Upper lobe of right lung (tissue), 1 donor: ENCODE measurements around the gene KCNE1. TPM values are rescaled to one million over a fixed set of nuclear protein-coding genes. Genes with fewer than 3 reads are reported as not detected.
"Not testable (repeated sequence)": the region's sequence is repeated elsewhere in the genome, so short reads cannot be mapped to it uniquely, and the experiment has no call there.

Experiments used
- ATAC-seq: fragments of 200-7000 bp; cut with Tn5 transposase; one replicate; pipeline ENCODE4 v1.9.1; 2020; ENCODE audit warnings: mild to moderate bottlenecking, moderate library complexity
- DNase-seq: peaks from one replicate; pipeline ENCODE4 v3.0.0-alpha.2; 2020
- H3K27ac ChIP-seq: fragments of 200-600 bp; one replicate; pipeline ENCODE4 v1.8.0; 2022
- H3K27me3 ChIP-seq: fragments of 200-600 bp; one replicate; pipeline ENCODE4 v1.8.0; 2022; ENCODE audit warnings: mild to moderate bottlenecking
- H3K36me3 ChIP-seq: fragments of 200-600 bp; one replicate; pipeline ENCODE4 v1.8.0; 2022
- H3K4me1 ChIP-seq: fragments of 200-600 bp; one replicate; pipeline ENCODE4 v1.8.0; 2022
- H3K4me3 ChIP-seq: fragments of 200-600 bp; one replicate; pipeline ENCODE4 v1.8.0; 2022; ENCODE audit warnings: mild to moderate bottlenecking
- H3K9me3 ChIP-seq: fragments of 200-600 bp; one replicate; pipeline ENCODE4 v1.8.0; 2022
- intact Hi-C: fragments of 100-400 bp; cut with DNase I; formaldehyde crosslinking; loops from one replicate; pipeline ENCODE4 v1.11.0; 2022
- total RNA-seq: library from RNA; stranded (reverse); fragmentation: NEBNext Ultra II Directional; extraction: Animal tissue kit (Norgen Biotek cat#: 25700); gene quantifications from one replicate; pipeline ENCODE4 v1.2.1, GENCODE V29; 2021
- TF ChIP-seq, protein P1 (sequence below): fragments of 200-600 bp; IDR thresholded peaks from one replicate; pipeline ENCODE4 v1.8.0; 2022; ENCODE audit warnings: antibody characterized with exemption
- donor health status: DM: no; HTN: yes; CAD: no; lungs with severe emphysema.

The KCNE1 gene
- total RNA-seq, 1 donor from 2014 or later = 13.6 TPM

GRCh38 chr21:34501716-34502115, 10.3 kb downstream of the KCNE1 start:
- Histone ChIP-seq H3K9me3 (peaks cover 11% of the 10 kb centered on the region), H3K36me3 (no peaks in the 10 kb centered on the region), H3K4me3 (no peak overlapping the region)

GRCh38 chr21:34500191-34500590, 11.8 kb downstream of the KCNE1 start:
- no peaks in the 10 kb centered on the region for H3K4me1 ChIP-seq
- H3K36me3 ChIP-seq = no peaks in the 10 kb centered on the region
- H3K27me3 ChIP-seq = no peaks in the 10 kb centered on the region
- ATAC-seq (no peak), DNase-seq (no peak)
- TF ChIP-seq, protein P1, sequence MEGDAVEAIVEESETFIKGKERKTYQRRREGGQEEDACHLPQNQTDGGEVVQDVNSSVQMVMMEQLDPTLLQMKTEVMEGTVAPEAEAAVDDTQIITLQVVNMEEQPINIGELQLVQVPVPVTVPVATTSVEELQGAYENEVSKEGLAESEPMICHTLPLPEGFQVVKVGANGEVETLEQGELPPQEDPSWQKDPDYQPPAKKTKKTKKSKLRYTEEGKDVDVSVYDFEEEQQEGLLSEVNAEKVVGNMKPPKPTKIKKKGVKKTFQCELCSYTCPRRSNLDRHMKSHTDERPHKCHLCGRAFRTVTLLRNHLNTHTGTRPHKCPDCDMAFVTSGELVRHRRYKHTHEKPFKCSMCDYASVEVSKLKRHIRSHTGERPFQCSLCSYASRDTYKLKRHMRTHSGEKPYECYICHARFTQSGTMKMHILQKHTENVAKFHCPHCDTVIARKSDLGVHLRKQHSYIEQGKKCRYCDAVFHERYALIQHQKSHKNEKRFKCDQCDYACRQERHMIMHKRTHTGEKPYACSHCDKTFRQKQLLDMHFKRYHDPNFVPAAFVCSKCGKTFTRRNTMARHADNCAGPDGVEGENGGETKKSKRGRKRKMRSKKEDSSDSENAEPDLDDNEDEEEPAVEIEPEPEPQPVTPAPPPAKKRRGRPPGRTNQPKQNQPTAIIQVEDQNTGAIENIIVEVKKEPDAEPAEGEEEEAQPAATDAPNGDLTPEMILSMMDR = no peak
- H3K27ac ChIP-seq = no peak overlapping the region
- H3K4me3 ChIP-seq = no peak overlapping the region
- intact Hi-C loops = no loop called here
- H3K9me3 ChIP-seq = peaks cover 11% of the 10 kb centered on the region

More at GRCh38 chr21:34501716-34502115, 10.3 kb downstream of the KCNE1 start:
- DNase-seq = no peak
- intact Hi-C loops = no loop called here
- H3K4me1 ChIP-seq = no peaks in the 10 kb centered on the region
- no peaks in the 10 kb centered on the region for H3K27me3 ChIP-seq
- H3K27ac ChIP-seq = no peak overlapping the region
- TF ChIP-seq, protein P1 = no peak
- no peak for ATAC-seq

DNA sequence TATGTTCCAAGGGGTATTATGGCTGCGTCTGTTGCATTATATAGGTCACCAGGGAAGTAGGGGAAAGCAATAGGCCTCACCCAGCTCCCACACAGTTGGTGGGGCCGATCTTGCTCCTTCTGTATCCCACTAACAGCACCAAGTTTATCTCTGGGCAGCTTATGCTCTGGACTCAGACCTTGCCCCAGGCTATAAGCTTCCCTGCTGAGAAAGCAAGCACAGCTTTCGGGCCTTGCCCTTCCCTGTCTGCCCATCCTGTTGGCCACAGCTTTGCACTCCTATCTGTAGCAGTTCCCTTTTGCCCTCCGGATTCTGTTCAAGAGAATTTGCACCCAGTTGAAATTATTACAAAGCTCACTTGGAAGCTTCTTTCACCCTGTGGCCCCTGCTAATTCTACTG, 12.9 kb downstream of the KCNE1 start:
- H3K9me3 ChIP-seq = peaks cover 11% of the 10 kb centered on the region
- no peak overlapping the region for H3K4me3 ChIP-seq
- intact Hi-C loops = no loop called here
- H3K4me1 ChIP-seq = no peaks in the 10 kb centered on the region
- TF ChIP-seq, protein P1 = no peak
- ATAC-seq (no peak), DNase-seq (no peak)
- no peaks in the 10 kb centered on the region for H3K27me3 ChIP-seq
- no peaks in the 10 kb centered on the region for H3K36me3 ChIP-seq
- H3K27ac ChIP-seq = no peak overlapping the region

DNA sequence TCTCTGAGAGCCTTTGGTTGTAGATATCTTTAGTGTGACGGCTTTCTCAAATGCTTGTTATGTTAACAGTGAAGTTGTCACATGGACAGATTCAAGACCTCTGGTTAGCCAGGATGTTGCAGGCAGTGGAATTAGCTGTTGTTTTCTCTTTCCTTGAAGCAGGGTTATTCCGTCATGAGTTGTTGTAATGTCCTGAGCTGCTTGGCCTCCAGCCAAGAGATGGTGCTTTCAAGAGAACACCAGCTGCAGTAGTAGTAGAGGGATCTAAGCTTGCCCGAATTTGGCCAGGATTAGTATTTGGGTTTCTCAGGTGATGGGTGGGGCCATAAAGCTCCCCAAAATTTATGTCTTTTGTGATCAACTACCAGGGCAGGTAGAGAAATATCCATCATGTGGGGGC, 13.4 kb downstream of the KCNE1 start:
- TF ChIP-seq, protein P1 = no peak
- no peaks in the 10 kb centered on the region for H3K27me3 ChIP-seq
- no peaks in the 10 kb centered on the region for H3K4me1 ChIP-seq
- no peaks in the 10 kb centered on the region for H3K36me3 ChIP-seq
- peaks cover 11% of the 10 kb centered on the region for H3K9me3 ChIP-seq
- no peak overlapping the region for H3K27ac ChIP-seq
- ATAC-seq = no peak
- H3K4me3 ChIP-seq = no peak overlapping the region
- no peak for DNase-seq
- intact Hi-C loops = no loop called here

DNA sequence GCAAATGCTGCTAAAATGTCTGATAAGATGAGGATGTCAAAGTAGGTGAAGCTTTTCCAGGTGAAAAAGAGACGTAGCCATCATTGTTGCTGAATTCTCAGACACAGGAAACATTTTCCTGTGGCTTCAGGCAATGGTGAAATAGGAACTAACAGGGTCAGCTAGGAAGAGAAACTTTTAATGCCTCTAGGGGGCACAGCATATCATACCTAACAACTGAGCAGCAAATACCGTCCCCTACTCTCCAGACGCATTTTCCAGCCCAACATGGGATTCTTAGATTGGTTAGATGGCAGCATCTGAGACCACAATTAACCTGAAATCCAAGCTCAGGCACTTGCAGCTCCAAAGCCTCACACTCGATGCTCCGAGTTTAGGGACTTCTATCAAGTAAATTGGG, 28.2 kb downstream of the KCNE1 start:
- ATAC-seq, intact Hi-C loops, H3K9me3 ChIP-seq, H3K27ac ChIP-seq, H3K36me3 ChIP-seq, H3K27me3 ChIP-seq, H3K4me3 ChIP-seq, H3K4me1 ChIP-seq, DNase-seq: not testable (repeated sequence)

GRCh38 chr21:34483435-34483834, 28.6 kb downstream of the KCNE1 start:
- H3K36me3 ChIP-seq, H3K4me3 ChIP-seq, ATAC-seq, H3K27ac ChIP-seq, H3K9me3 ChIP-seq, intact Hi-C loops, DNase-seq, H3K4me1 ChIP-seq, H3K27me3 ChIP-seq: not testable (repeated sequence)

DNA sequence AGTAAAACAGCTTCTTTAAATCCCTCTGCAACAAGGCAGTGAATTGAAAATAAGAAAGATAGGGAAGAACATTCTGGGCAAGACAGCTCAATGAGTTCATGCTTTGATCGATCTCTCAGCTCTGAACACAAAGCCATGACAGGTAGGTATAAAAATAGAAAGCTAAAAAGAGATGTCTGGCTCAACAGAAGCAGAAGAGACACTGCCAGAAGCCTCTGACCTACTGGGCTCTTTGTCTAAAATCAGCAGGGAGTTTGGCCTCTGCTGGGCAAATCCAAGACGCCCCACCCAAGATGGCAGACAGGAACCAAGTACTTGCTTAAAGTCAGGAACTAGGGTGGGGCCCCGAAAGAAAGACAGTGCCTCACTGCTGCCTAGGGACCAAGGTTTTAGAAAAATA, 44.7 kb downstream of the KCNE1 start:
- H3K4me3 ChIP-seq, H3K36me3 ChIP-seq, DNase-seq, H3K27me3 ChIP-seq, H3K9me3 ChIP-seq, intact Hi-C loops, H3K4me1 ChIP-seq, H3K27ac ChIP-seq, ATAC-seq: not testable (repeated sequence)

DNA sequence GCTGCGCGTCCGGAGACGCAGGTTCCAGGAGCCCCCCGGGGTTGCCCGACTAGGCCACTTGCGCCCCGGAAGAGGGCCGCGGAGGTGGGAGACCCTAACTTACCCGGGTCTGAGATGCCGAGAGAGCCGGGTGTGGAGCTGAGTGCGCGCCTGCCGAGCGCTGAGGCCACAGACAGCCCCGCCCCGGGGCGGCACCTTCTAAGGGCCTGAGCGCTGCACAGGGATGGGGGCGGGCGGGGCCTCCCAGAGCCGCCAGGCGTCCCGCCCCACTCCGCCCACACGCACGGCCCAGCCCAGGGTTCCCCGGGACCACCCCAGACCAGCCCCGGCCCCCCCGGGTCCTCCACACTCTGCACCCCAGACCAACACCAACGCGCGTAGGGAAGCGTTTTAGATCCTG, 52.6 kb downstream of the KCNE1 start:
- H3K36me3 ChIP-seq, H3K9me3 ChIP-seq, DNase-seq, H3K27me3 ChIP-seq, intact Hi-C loops, H3K4me1 ChIP-seq, H3K27ac ChIP-seq, H3K4me3 ChIP-seq: not testable (repeated sequence)
- peak; percentile 77 for ATAC-seq

DNA sequence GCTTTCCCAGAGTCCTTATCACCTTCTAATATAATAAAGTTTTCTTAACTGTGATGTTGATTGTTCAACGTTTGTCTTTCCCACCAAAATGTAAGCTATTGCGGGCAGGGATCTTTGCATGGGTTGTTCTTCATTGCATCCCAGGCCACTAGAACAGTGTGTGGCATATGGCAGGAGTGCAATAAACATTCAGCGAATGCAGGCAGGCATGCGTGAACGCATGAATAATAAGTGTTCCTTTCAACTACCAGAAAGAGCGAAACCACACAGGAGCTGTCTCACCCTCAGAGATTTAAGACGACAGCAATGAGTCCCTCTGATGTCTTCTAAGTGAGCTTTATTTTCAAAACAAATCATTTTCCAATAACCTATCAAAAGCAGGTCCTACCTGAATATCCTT, 53.7 kb downstream of the KCNE1 start:
- not testable (repeated sequence) for H3K4me1 ChIP-seq, DNase-seq

GRCh38 chr21:34456180-34456579, 55.8 kb downstream of the KCNE1 start:
- H3K27me3 ChIP-seq, intact Hi-C loops, ATAC-seq, H3K9me3 ChIP-seq, H3K4me1 ChIP-seq, H3K36me3 ChIP-seq, H3K4me3 ChIP-seq, H3K27ac ChIP-seq, DNase-seq: not testable (repeated sequence)

More for the DNA sequence above, 53.7 kb downstream of the KCNE1 start:
- H3K27me3 ChIP-seq, H3K36me3 ChIP-seq, intact Hi-C loops, H3K4me3 ChIP-seq, H3K27ac ChIP-seq, H3K9me3 ChIP-seq, ATAC-seq: not testable (repeated sequence)

GRCh38 chr21:34455628-34456027, 56.4 kb downstream of the KCNE1 start:
- H3K27me3 ChIP-seq, ATAC-seq, DNase-seq, H3K4me1 ChIP-seq, H3K9me3 ChIP-seq, H3K36me3 ChIP-seq, H3K27ac ChIP-seq, intact Hi-C loops, H3K4me3 ChIP-seq: not testable (repeated sequence)
